GM12872 (cell line): Measurements from ENCODE around the gene POLR2C.

Source experiments
- TF ChIP-seq, protein P1 (sequence below): IDR thresholded peaks from 3 replicates; pipeline ENCODE4 v1.5.1; 2011; ENCODE audit warnings: low read depth, mild to moderate bottlenecking, low read length, moderate library complexity; ENCODE audit not compliant: insufficient read depth

The POLR2C gene

DNA sequence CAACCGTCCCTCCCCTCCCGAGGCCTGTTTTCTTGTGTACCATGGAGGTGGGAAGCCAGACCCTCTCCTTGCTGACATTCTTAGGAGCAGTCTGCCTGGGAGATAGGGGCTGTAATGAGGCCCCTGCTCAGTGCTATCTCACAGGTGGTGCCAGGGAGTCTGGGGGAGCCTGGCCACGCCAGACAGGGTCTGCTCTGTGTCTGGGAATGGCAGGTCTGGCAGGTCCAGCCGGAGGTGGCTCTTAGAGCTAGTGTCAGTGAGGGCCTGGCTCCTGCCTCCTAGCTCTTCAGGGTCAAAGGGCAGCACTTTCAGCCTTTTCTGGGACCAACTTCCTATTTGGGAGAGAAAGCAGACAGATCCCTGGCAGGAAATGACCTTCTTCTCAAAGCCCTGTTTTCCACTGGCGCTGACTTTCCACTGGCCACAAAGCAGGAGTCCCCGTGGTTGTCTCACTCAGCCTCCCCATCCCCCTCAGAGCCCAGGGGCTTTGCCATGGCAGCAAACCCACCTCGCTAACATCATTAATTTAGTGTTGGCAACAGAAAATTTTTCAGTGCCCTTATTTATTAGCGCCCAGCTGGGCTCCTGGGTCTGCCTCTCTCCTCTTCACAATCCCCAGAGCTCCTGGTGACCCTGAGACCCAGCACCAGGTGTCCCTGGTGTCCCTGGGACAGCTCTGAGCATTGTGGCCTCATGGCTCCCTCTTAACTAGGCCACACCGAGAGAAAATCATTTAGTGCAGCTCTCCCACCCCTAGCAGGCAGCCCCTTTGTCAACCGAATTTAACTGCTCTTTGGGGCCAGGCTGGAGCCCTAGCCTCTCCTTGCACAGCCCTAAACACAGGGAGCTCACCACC is 47.8 kb downstream of the POLR2C start:
- TF ChIP-seq, protein P1, sequence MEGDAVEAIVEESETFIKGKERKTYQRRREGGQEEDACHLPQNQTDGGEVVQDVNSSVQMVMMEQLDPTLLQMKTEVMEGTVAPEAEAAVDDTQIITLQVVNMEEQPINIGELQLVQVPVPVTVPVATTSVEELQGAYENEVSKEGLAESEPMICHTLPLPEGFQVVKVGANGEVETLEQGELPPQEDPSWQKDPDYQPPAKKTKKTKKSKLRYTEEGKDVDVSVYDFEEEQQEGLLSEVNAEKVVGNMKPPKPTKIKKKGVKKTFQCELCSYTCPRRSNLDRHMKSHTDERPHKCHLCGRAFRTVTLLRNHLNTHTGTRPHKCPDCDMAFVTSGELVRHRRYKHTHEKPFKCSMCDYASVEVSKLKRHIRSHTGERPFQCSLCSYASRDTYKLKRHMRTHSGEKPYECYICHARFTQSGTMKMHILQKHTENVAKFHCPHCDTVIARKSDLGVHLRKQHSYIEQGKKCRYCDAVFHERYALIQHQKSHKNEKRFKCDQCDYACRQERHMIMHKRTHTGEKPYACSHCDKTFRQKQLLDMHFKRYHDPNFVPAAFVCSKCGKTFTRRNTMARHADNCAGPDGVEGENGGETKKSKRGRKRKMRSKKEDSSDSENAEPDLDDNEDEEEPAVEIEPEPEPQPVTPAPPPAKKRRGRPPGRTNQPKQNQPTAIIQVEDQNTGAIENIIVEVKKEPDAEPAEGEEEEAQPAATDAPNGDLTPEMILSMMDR: no peak

GRCh38 chr16:57512296-57513001 is 50.0 kb downstream of the POLR2C start:
- TF ChIP-seq, protein P1: no peak

DNA sequence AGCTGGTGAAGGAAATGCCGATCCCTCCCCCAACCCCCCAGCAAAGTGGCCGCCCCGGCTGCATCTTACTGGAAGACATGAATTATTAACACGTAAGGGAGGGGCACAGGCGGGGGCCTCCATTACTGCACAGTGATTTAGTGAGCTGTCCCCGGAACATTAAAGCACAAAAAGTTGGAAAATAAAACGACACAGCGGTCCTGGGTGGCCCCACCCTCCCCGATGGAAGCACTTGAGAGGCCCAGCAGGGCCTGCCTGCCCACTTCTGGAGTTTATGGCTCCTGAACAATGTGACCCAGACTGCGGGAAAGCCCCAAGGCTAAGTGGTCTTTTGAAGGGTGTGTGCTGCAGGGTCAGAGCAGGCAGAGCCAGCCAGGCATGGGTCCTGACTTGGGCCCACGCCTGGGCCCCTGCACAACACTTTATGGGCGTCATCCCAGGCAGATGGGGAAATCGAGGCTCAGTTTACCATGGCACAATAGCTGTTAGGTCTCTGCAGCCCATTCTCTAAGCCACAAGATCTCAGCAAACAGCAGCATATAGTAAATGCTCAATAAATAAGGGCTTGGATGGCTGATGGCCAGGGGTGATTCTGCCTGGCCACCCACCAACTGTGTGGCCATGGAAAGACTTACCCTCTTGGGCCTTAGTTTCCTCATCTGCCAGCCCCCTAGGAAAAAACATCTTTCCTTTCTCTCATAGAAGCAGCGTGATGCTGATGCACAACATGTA is 51.1 kb downstream of the POLR2C start:
- TF ChIP-seq, protein P1: no peak

DNA sequence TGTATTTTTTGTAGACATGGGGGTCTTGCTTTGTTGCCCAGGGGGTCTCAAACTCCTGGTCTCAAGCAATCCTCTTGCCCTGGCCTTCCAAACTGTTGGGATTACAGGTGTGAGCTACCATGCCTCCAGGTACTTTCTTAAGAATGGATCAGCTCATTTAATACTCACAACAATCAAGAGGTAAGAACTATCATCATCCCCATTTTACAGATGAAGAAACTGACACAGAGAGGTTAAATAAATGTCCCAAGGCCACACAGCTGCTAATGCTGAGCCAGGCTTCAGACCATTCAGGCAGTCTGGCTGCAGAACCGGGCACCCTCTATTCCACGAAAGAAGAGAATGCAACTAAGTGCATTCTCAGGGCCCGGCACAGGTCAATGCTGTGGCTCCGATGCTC is 51.9 kb downstream of the POLR2C start:
- TF ChIP-seq, protein P1: no peak

- TF ChIP-seq, protein P1: no peak
Measured at GRCh38 chr16:57514791-57515600, 52.5 kb downstream of the POLR2C start.

- TF ChIP-seq, protein P1: no peak
Measured at GRCh38 chr16:57516176-57516725, 53.8 kb downstream of the POLR2C start.
